ENCODE results near the gene HDAC7. TPM values are rescaled to one million over a fixed set of nuclear protein-coding genes. Genes with fewer than 3 reads are reported as not detected.

HDAC7 gene
- total RNA-seq, 2 experiments from 2014 or later, result 180 to 207 TPM

- peaks cover 15% of the 10 kb centered on the region for H3K36me3 Mint-ChIP-seq (ENCODE audit: low read depth)
- DNase-seq, result no peak
- POLR2A ChIA-PET, result no interaction called here
- CTCF ChIA-PET, result interaction anchor here (0.8 to 1.4 kb wide), 6 partner anchors 10 to 118 kb away, joined by 3 to 6 read pairs (median 4); no protein-coding TSS in a partner anchor
- no peaks in the 10 kb centered on the region for H3K27me3 Mint-ChIP-seq (ENCODE audit: low read depth)
- H3K27ac Mint-ChIP-seq, result no peak overlapping the region
- H3K4me3 Mint-ChIP-seq, result no peak overlapping the region
- H3K4me1 Mint-ChIP-seq (ENCODE audit: low read depth), result peaks cover 28% of the 10 kb centered on the region
- H3K9me3 Mint-ChIP-seq (ENCODE audit: insufficient read depth), result no peaks in the 10 kb centered on the region
- peak; percentile 48 for ATAC-seq
Measured at GRCh38 chr12:47860279-47860841, 40.7 kb upstream of the HDAC7 start.

- Mint-ChIP-seq H3K27me3 (ENCODE audit: low read depth) (no peaks in the 10 kb centered on the region), H3K9me3 (ENCODE audit: insufficient read depth) (no peaks in the 10 kb centered on the region), H3K27ac (no peak overlapping the region), H3K4me3 (no peak overlapping the region), H3K36me3 (ENCODE audit: low read depth) (peaks cover 13% of the 10 kb centered on the region), H3K4me1 (ENCODE audit: low read depth) (peaks cover 22% of the 10 kb centered on the region)
- CTCF ChIA-PET, result interaction anchor here (1.2 kb wide), 2 partner anchors 12 to 111 kb away, joined by 3 read pairs; no protein-coding TSS in a partner anchor
- POLR2A ChIA-PET, result no interaction called here
- no peak for DNase-seq
- no peak for ATAC-seq
Measured at GRCh38 chr12:47858511-47859266, 39.0 kb upstream of the HDAC7 start.

DNA sequence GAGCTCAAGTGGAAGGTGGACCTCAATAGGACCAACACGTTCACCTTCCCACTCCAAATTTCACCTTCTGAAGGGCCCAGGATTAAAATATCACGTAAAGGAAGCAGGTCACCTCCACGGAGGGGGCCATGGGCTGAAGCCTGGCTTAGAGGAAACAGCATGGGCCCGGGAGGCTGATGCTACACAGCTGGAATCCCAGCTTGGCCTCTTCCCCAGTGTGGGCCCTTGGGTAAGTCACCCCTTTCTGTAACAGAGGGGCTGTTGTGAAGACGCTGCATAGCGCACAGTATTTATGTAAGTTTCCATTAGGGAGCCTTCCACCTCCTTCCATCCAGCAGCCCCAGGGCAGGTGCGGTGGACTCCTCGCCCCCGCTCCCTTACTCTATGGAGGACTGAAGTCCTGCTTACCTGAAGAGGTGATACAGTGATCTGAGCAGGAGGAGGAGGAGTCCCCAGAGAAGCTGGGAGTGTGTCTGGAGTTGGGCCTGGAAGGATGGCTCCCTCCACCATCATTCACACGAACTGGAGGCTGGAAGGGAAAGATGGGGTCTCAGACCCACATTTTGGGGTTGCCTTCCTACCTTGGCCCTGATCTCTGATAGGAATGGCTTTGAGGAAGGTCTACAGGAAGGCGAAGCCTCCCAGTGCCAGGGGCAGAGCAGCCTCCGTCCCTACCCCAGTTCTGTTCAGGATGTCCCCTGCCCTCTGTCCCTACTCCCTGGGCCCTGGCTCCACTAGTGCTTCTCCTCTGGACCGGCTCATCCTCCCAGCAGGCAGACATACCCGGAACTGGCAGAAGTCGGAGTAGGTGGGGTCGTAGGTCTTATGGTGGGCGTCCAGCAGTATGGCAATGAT, 37.2 kb upstream of the HDAC7 start:
- Mint-ChIP-seq H3K27ac (no peak overlapping the region), H3K27me3 (ENCODE audit: low read depth) (no peaks in the 10 kb centered on the region), H3K4me3 (no peak overlapping the region), H3K36me3 (ENCODE audit: low read depth) (peaks cover 12% of the 10 kb centered on the region), H3K4me1 (ENCODE audit: low read depth) (peaks cover 17% of the 10 kb centered on the region), H3K9me3 (ENCODE audit: insufficient read depth) (no peaks in the 10 kb centered on the region)
- ATAC-seq (no peak), DNase-seq (no peak)
- ChIA-PET POLR2A (interaction anchor here (1.1 kb wide), 1 partner anchor 48 kb away, joined by 3 read pairs; the partner anchor contains the start of gene VDR), CTCF (interaction anchor here (1.0 to 2.1 kb wide), 5 partner anchors 12 to 115 kb away, joined by 3 to 9 read pairs (median 4); partner anchors contain the start of gene SLC48A1)

- no peak overlapping the region for H3K4me3 Mint-ChIP-seq
- H3K9me3 Mint-ChIP-seq (ENCODE audit: insufficient read depth), result no peaks in the 10 kb centered on the region
- ATAC-seq, result no peak
- ChIA-PET POLR2A (interaction anchor here (1.1 kb wide), 1 partner anchor 49 kb away, joined by 3 read pairs; the partner anchor contains the start of gene VDR), CTCF (interaction anchor here (1.0 to 2.1 kb wide), 7 partner anchors 13 to 114 kb away, joined by 3 to 9 read pairs (median 4); partner anchors contain the start of gene SLC48A1)
- H3K27ac Mint-ChIP-seq, result no peak overlapping the region
- H3K36me3 Mint-ChIP-seq (ENCODE audit: low read depth), result peaks cover 8% of the 10 kb centered on the region
- peaks cover 14% of the 10 kb centered on the region for H3K4me1 Mint-ChIP-seq (ENCODE audit: low read depth)
- DNase-seq, result no peak
- no peaks in the 10 kb centered on the region for H3K27me3 Mint-ChIP-seq (ENCODE audit: low read depth)
Measured at GRCh38 chr12:47856094-47856493, 36.4 kb upstream of the HDAC7 start.

DNA sequence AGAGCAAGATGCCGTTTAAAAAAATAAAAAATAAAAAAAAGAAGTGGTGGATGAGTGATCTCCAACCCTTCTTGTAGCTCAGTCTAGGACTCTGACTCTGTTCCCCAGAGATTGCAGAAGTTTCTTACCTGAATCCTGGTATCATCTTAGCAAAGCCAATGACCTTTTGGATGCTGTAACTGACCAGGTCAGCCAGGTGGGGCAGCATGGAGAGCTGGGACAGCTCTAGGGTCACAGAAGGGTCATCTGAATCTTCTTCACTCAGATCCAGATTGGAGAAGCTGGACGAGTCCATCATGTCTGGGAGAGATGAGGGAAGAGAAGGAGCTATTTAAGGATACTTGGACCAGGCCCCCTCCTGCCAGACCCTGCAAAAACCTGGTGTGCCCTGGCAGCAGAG, 35.8 kb upstream of the HDAC7 start:
- Mint-ChIP-seq H3K4me3 (no peak overlapping the region), H3K4me1 (ENCODE audit: low read depth) (peaks cover 8% of the 10 kb centered on the region), H3K9me3 (ENCODE audit: insufficient read depth) (no peaks in the 10 kb centered on the region), H3K27ac (no peak overlapping the region), H3K36me3 (ENCODE audit: low read depth) (peaks cover 9% of the 10 kb centered on the region), H3K27me3 (ENCODE audit: low read depth) (no peaks in the 10 kb centered on the region)
- ChIA-PET POLR2A (interaction anchor here (1.1 kb wide), 1 partner anchor 49 kb away, joined by 3 read pairs; the partner anchor contains the start of gene VDR), CTCF (interaction anchor here (1.0 to 2.1 kb wide), 7 partner anchors 14 to 114 kb away, joined by 3 to 9 read pairs (median 4); partner anchors contain the start of gene SLC48A1)
- ATAC-seq (no peak), DNase-seq (no peak)

DNA sequence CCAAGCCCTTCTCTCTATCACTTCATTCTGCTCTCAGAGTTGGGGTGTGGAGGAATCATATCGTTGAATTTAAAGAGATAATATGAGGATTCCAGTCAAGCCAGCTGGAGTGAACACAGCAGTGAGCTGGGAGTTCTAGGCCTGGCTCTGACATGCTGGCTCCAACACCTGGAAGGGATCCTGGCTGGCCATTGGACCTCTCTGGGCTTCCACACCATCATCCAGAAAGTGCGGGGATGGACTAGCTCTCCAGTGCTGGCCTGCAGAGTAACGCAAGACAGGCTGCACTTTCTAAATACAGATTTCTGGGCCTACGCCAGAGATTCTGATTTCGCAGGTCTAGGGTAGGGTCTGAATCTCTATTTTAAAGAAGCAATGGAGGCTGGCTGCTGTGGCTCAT, 34.8 kb upstream of the HDAC7 start:
- ChIA-PET CTCF (interaction anchor here (2.1 kb wide), 1 partner anchor 16 kb away, joined by 9 read pairs; no protein-coding TSS in a partner anchor), POLR2A (no interaction called here)
- DNase-seq (no peak), ATAC-seq (no peak)
- peaks cover 4% of the 10 kb centered on the region for H3K4me1 Mint-ChIP-seq (ENCODE audit: low read depth)
- no peak overlapping the region for H3K4me3 Mint-ChIP-seq
- H3K27ac Mint-ChIP-seq, result no peak overlapping the region
- peaks cover 9% of the 10 kb centered on the region for H3K36me3 Mint-ChIP-seq (ENCODE audit: low read depth)
- no peaks in the 10 kb centered on the region for H3K27me3 Mint-ChIP-seq (ENCODE audit: low read depth)
- no peaks in the 10 kb centered on the region for H3K9me3 Mint-ChIP-seq (ENCODE audit: insufficient read depth)

DNA sequence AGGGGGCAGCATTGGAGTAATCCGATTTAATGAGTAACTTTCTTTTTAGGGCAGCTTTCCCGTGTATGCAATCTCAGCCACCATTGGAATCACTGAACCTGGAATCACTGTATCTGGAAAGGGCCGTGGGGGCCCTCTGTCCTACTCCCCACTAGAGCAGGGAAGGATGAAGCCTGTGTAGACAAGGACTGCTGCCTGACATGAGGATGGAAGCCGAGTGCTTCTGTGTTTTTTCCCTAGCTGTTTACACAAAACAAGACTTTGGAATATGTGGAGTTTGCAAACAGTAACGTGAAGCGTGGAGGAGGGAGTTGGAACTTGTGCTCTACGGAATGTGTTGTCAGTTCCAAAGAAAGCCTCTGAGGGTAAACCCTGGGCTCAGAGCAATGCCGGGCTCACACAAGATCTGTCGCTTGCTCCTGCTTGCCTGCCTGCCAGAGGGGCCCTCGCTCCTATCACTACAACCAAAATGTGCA, 32.4 kb upstream of the HDAC7 start:
- Mint-ChIP-seq H3K27me3 (ENCODE audit: low read depth) (no peaks in the 10 kb centered on the region), H3K4me1 (ENCODE audit: low read depth) (no peaks in the 10 kb centered on the region), H3K36me3 (ENCODE audit: low read depth) (peaks cover 14% of the 10 kb centered on the region), H3K27ac (no peak overlapping the region), H3K9me3 (ENCODE audit: insufficient read depth) (no peaks in the 10 kb centered on the region), H3K4me3 (no peak overlapping the region)
- DNase-seq, result no peak
- ATAC-seq, result no peak
- CTCF ChIA-PET, result interaction anchor here (0.6 to 1.1 kb wide), 2 partner anchors 64 to 110 kb away, joined by 3 read pairs; no protein-coding TSS in a partner anchor
- POLR2A ChIA-PET, result no interaction called here

DNA sequence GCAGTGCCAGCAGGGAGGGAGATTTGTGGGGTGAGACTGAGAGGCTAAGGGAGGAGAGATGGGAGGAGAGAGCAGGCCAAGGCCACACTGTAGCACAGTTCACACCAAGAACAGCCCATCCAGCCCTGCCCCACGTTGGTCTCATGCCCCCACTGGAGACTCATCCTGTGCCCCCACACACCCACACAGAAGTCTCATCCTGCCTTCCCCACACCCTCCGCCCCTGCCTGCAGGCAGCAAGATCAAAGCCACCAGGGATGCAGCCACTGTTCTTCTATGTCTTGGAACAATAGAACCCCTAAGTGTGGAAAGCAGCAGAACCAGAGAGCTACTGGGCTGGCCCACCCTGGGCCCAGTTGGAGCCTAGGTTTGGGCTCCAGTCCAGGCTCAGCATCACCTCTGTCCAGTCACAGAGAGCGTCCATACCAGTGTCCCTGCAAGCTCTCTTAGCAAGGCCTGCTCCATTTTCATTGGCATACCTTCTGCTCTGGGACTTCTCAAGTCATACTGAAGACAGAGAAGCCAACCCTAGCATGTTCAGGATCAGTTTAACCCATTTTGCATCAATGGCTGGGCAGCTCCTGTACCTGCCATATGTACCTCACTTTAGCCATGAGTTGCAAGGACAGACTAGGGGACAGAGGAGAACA, 31.7 kb upstream of the HDAC7 start:
- Mint-ChIP-seq H3K9me3 (ENCODE audit: insufficient read depth) (no peaks in the 10 kb centered on the region), H3K27me3 (ENCODE audit: low read depth) (no peaks in the 10 kb centered on the region), H3K36me3 (ENCODE audit: low read depth) (peaks cover 14% of the 10 kb centered on the region), H3K27ac (no peak overlapping the region), H3K4me3 (no peak overlapping the region), H3K4me1 (ENCODE audit: low read depth) (no peaks in the 10 kb centered on the region)
- CTCF ChIA-PET, result no interaction called here
- DNase-seq (no peak), ATAC-seq (no peak)
- POLR2A ChIA-PET, result no interaction called here

DNA sequence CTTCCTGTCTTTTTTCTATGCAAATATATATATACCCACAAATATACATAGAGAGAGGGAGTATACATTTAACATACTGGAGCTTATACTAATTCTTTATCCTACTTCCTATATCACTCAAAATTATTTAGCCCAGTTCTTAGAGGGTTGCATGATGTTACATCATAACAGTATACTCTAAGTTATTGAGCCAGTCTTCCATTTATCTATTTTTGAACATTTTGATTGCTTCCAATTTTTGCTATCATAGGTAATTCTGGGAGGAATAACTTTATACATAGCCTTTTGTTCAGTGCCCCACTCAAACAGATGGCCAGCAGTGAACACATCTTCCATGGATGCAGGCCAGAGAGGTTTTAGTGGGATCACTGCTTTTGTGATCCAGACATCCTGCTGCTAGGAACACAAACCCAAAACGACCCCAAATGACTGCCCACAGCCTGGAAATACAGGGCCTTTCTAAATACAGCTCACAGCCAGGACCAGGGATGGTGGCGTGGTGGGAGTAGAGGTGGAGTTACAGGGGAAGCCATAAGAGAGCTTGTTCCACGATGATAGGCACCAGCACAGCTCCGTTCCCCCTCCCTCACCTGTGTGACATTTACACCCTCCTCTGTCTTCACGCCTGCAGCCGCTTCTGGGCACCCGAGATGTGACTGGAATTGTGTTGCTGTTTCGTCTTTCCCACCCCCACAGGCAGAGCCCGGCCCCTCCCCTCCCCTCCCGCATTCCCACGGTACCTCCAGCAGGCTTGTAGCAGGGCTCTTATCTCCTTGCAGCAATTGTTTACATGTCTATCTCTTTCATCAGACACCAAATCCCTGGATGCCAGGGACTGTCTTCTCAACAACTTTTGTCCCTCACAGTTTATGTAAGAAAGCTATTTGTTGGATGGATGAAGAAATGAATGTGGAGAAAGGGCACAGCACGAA, 30.7 kb upstream of the HDAC7 start:
- H3K4me3 Mint-ChIP-seq, result no peak overlapping the region
- H3K36me3 Mint-ChIP-seq (ENCODE audit: low read depth), result peaks cover 16% of the 10 kb centered on the region
- DNase-seq (no peak), ATAC-seq (no peak)
- no peaks in the 10 kb centered on the region for H3K4me1 Mint-ChIP-seq (ENCODE audit: low read depth)
- H3K27me3 Mint-ChIP-seq (ENCODE audit: low read depth), result no peaks in the 10 kb centered on the region
- ChIA-PET POLR2A (no interaction called here), CTCF (interaction anchor here (1.0 to 4.5 kb wide), 4 partner anchors 13 to 107 kb away, joined by 3 to 27 read pairs (median 8); no protein-coding TSS in a partner anchor)
- H3K9me3 Mint-ChIP-seq (ENCODE audit: insufficient read depth), result no peaks in the 10 kb centered on the region
- H3K27ac Mint-ChIP-seq, result no peak overlapping the region

DNA sequence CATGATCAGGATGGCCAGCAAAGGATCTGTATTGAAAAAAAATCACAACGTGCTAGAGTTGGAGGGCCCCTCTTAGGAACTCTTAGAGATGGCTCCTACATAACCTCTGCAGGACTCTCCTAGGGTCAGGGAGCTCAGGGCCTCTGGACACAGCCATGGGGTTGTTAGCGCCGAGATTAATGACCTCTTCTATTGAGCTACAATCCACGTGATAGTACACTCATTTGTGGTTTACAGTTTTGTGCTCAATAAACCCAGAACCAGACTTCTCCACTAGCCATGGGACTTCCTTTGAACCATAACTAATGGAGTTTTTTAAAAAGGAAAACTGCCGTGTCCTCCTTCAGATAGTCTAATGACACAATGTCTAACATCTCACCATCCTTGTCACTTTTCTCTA, 29.6 kb upstream of the HDAC7 start:
- ChIA-PET CTCF (interaction anchor here (0.9 to 4.5 kb wide), 5 partner anchors 12 to 178 kb away, joined by 3 to 27 read pairs (median 4); no protein-coding TSS in a partner anchor), POLR2A (no interaction called here)
- H3K27me3 Mint-ChIP-seq (ENCODE audit: low read depth), result no peaks in the 10 kb centered on the region
- no peaks in the 10 kb centered on the region for H3K9me3 Mint-ChIP-seq (ENCODE audit: insufficient read depth)
- no peaks in the 10 kb centered on the region for H3K4me1 Mint-ChIP-seq (ENCODE audit: low read depth)
- H3K27ac Mint-ChIP-seq, result no peak overlapping the region
- H3K36me3 Mint-ChIP-seq (ENCODE audit: low read depth), result peaks cover 16% of the 10 kb centered on the region
- no peak for ATAC-seq
- DNase-seq, result no peak
- no peak overlapping the region for H3K4me3 Mint-ChIP-seq

All from activated CD8-positive, alpha-beta T cell treated with anti-CD3 and anti-CD28 coated beads, Interleukin-2, amount 10 ng/mL, durations not matched to agents 7 days and 5 days (primary cell).